DMS 273 treated with DMSO at 0.1 percent for 48 hours (cell line): Measurements from ENCODE around the gene FGGY.
"Not testable (repeated sequence)": the region's sequence is repeated elsewhere in the genome, so short reads cannot be mapped to it uniquely, and the experiment has no call there.

Experiments used
- DNase-seq: peaks from one replicate; lab custom pipeline; 2025; lab: John Stamatoyannopoulos, UW

Gene FGGY

DNA sequence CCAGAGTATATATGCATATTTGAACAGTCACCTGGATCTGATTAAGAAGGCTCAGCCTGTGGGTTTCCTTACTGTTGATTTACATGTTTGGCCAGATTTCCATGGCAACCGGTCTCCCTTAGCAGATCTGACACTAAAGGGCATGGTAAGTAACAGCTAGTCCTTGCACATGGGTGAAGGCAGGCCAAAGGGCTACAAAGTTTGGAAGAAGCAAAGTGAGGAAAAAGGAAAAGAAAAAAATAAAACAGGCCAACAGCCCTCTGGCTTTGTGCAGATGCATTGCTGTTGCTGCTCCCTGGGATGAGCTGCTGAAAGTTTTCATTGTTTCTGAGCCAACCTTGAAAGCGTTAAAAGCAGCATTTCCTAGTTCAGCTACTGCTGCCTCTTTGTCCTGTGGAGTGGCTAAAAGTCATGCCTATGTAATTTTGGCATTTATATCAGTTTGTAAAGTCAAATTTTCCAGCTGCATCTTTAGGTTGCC lies 341.4 kb downstream of the FGGY start:
- DNase-seq = no peak

DNA sequence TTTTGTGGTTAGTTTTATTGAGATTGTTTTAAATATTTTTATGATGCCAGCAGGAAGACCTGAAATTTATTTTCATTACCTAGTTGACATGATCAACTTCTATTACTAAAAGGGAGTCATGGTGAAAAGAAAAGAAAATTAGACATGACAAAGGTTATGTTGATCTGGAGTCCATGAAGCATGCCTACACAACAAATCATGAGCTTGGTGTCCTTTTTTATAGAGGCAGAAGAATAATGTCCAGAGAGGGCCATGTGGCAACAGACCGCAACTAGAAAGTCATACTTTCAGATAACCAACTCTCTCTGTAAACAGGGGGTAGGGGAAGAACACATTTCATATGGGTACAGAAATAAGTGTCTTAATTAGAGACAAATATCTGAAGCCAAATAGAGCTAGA lies 342.4 kb downstream of the FGGY start:
- DNase-seq = no peak

DNA sequence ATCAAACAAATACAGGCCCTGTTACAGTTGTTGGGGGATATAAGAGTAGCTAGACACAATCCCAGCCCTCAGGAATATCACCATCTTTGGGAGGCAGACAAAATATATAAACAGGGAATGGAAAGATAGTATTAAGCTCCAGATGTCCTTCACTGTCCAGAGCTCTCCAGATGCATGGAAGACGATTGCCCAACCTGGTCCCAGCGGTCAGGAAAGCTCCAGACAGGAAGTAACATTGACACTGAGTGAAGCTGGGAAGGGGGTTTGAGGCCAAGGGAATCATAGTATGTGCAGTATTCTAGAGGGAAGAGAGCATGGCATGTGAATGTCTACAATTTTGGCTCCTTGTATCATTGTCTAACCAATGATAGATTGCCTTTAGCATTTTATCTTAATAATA lies 344.0 kb downstream of the FGGY start:
- no peak for DNase-seq

GRCh38 chr1:59641836-59642235 lies 344.9 kb downstream of the FGGY start:
- DNase-seq = no peak

DNA sequence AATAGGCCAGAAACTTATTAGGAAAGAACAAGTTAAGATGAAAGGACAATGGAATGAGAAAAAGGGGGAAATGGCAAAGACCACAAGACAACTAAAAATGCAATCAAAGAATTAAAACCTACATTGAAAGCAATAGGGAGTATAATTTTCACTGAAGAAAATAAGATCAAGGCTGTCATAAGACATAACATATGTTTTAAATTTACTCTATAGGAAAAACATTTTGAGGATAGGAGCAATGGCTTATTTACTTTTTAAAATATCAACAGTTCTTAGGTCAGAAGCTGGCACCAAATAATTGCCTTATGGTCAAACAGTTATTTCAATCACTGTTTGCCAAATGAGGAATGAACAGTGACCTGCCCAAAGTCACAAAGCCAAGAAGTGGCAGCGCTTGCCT lies 346.6 kb downstream of the FGGY start:
- DNase-seq = no peak

DNA sequence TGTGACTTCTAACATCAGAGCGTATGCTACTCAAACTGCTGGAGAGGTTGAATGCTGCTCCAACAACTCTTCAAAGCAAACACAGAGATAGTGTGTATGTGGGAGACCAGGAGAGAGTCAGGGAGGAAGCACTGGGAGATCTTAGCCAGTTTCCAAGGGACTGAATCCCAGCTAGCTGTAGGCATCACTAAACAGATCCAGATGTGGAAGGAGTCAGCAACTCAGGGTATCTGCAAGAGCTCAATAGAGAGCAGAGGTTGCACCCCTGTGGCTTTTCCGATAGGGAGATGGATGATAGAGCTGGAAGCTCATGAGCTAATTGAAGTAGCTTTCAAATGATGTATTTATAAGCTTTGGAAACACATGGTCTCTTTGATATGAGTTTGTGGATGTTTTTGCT lies 349.0 kb downstream of the FGGY start:
- DNase-seq = no peak

GRCh38 chr1:59653142-59653958 lies 356.5 kb downstream of the FGGY start:
- not testable (repeated sequence) for DNase-seq

GRCh38 chr1:59653968-59654367 lies 357.1 kb downstream of the FGGY start:
- no peak for DNase-seq

- DNase-seq = no peak
Observed at GRCh38 chr1:59657873-59658465, 361.1 kb downstream of the FGGY start.

- DNase-seq = no peak
Observed at GRCh38 chr1:59664166-59664565, 367.3 kb downstream of the FGGY start.

DNA sequence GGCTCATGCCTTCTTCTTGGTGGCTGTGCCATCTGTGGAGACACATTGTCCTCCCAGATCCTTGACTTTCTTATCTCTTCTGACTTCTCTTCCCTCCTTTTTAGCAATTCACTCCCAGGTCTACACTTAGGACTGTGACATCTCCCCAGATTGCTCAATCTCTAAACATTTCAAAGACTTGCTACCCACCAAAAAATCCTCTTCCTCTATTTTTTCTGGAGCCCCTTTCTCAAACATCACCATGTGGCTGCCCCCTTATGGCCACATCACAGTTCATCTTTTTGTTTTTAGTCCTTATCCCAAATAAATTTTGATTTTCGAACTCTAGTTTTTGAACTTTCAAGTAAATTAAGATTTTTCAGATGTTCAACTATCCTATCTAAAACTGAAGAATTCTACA lies 369.2 kb downstream of the FGGY start:
- DNase-seq = no peak

GRCh38 chr1:59667020-59667419 lies 370.1 kb downstream of the FGGY start:
- no peak for DNase-seq

DNA sequence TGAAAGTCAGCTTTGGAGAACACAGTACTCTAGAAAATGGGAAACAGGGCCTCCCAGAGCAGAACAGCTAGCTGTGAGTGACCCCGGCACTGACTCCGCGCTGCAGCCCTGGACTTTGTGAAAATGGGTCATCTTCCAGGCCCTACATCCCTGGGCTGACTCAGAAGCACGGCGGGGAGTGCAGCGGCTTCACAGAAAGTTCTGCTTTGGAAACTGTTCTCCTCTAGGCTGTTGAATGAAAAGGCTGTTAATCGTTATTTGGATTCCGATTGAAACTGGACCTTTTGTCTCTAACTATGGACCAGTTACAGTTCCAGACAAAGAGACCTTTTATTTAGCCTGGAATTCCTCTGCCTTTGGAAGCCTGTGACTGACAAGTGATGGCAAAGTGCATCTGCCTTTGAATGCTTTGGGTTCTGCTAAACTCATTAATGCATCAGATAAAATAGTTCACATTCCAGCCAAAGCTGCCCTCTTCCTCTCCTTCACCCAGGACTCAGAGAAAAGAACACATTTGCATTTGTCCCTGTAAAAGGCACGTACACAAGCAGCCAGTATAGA lies 372.9 kb downstream of the FGGY start:
- no peak for DNase-seq

GRCh38 chr1:59670662-59671061 lies 373.8 kb downstream of the FGGY start:
- DNase-seq = no peak

GRCh38 chr1:59671066-59671952 lies 374.4 kb downstream of the FGGY start:
- DNase-seq = no peak

DNA sequence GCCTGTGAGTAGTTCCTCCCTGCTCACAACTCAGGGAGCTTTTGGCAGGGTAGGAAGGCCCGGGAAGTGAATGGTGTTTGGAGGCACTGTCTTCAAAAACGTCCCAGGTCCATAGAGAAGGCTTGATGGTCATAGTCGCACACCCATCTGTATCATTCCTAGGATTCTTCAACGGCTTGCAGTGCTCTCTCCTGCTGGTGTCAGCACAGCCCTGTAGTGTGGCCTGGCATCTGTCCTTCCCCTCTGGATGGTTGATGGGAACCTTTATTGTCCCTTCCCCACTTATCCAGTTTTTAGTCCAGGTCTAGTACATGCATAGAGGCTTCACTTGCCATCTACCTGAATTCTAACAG lies 375.0 kb downstream of the FGGY start:
- DNase-seq = no peak

- no peak for DNase-seq
Observed at GRCh38 chr1:59672851-59673572, 376.1 kb downstream of the FGGY start.

DNA sequence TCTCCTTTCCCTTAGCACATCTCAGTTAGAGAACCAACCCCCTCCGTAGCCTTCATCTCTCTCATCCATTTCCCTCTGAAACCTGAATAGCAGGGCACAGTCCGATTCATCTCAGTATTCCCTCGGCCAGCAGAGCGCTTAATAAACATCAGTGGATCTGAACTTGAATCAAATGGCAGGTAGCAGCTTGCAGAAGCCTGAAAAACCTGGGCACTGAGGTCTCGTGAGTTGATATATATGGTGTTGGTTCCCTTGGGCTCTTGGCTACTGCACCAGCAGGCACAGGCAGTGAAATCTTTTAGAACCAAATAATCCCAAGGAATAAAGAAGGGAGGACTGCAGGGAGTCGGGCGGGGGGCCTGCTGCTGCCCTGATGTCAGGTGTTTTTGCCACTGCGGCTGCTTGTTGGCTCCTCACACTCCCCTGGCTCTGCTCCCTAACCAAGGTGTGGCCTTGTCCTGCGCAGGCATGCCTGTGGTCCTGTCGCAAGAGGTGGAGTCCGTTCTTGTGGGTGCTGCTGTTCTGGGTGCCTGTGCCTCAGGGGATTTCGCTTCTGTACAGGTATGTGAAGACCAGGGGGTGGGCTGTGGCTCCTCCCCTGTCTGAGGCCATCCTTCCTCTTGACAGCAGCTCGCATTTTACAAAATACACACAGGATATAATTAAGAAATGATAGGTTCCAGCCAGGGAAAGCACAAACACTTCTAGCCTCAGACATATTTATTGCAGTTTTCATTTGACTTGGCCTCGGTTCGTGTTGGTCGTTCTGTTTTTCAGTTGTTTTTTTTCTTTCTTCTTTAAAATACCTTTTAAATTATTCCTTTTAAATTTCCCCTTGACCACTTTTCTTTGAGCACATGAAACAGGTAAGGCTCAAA lies 376.9 kb downstream of the FGGY start:
- DNase-seq = no peak

GRCh38 chr1:59674595-59674994 lies 377.7 kb downstream of the FGGY start:
- no peak for DNase-seq

GRCh38 chr1:59675936-59676335 lies 379.0 kb downstream of the FGGY start:
- no peak for DNase-seq

- DNase-seq = no peak
Observed at GRCh38 chr1:59678040-59678439, 381.1 kb downstream of the FGGY start.
